ENCODE results near the gene UMPS.

- TF ChIP-seq EZH2 (IDR thresholded peaks at IDR 0.05; ENCODE audit: insufficient read depth, poor library complexity, severe bottlenecking) (no peak), EZH2phosphoT487 (IDR thresholded peaks at IDR 0.05; ENCODE audit: insufficient read depth, low read depth) (no peak)
Observed at GRCh38 chr3:124784686-124785382, 54.6 kb downstream of the UMPS start.

Data from GM23248 (cell line).